T-helper 1 cell treated with Interleukin-12 subunit alpha and Interleukin-12 subunit beta and Interleukin-4 antibody, amounts not matched to agents 30 μg/mL and 1 μg/mL, for 36 hours (primary cell): ENCODE data around the gene VPS26A.

ENCODE experiments used
- H3K27ac Mint-ChIP-seq: one replicate; pipeline ENCODE4 v1.8.0; 2021; ENCODE audit warnings: mild to moderate bottlenecking, mixed read lengths
- H3K27me3 Mint-ChIP-seq: one replicate; pipeline ENCODE4 v1.8.0; 2021; ENCODE audit warnings: low read depth, mixed read lengths
- H3K36me3 Mint-ChIP-seq: one replicate; pipeline ENCODE4 v1.8.0; 2021; ENCODE audit warnings: low read depth, mixed read lengths
- H3K4me1 Mint-ChIP-seq: one replicate; pipeline ENCODE4 v1.8.0; 2021; ENCODE audit warnings: low read depth, mixed read lengths
- H3K4me3 Mint-ChIP-seq: one replicate; pipeline ENCODE4 v1.8.0; 2021; ENCODE audit warnings: mild to moderate bottlenecking, moderate library complexity, mixed read lengths
- H3K9me3 Mint-ChIP-seq: one replicate; pipeline ENCODE4 v1.8.0; 2021; ENCODE audit warnings: mixed read lengths

VPS26A gene

DNA sequence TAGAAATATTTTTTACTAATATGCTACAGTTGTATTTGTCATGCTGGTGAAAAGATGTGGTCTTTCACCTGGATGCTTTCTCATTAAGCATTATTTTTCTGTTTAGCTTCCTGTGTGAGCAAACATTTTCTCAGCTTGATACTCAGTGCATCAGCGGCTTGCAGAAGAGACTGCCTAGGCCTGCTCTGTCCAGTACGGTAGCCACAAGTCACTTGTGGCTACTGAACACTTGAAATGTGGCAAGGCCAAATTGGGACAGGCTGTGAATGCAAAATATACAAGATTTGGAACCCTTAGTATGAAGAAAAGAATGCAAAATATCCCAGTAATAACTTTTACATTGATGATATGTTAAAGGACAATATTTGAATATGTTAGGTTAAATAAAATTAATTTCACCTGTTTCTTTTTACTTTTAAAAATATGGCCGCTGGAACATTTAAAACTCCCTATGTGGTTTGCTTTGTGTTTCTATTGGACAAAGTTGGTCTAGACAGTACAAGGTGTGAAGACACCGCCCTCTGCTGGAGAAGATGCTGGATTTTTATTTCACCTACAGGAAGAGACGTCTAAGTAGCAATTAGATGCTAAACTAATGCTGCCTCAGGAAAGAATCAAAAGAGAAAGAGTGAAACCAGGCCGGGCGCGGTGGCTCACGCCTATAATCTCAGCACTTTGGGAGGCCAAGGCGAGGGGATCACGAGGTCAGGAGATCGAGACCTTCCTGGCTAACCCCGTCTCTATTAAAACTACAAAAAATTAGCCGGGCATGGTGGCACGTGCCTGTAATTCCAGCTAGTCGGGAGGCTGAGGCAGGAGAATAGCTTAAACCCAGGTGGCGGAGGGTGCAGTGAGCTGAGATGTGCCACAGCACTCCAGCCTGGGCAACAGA is 30.8 kb upstream of the VPS26A start:
- H3K9me3 Mint-ChIP-seq = no peaks in the 10 kb centered on the region
- peaks cover 31% of the 10 kb centered on the region for H3K36me3 Mint-ChIP-seq
- H3K27me3 Mint-ChIP-seq = no peaks in the 10 kb centered on the region
- peak overlapping the region; percentile 11 for H3K4me3 Mint-ChIP-seq
- peaks cover 40% of the 10 kb centered on the region for H3K4me1 Mint-ChIP-seq
- peak overlapping the region; percentile 69 for H3K27ac Mint-ChIP-seq

DNA sequence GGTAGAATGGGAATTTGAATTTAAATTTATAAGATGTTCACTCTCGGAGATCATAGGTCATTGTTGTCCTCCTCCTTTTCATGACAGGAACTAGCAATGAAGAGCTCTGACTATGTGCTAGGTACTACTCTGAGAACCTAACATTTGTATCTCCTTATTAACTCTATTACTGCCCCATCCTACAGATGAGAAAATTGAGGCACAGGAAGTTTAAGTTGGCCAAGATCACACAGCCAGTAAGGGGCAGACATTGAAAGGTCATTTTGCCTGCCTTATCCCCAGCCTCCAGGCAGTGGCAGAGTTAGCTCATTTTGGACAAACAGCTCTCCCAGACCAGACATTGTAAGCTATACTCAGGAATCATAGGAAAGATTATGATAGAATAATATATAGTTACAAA is 30.0 kb upstream of the VPS26A start:
- Mint-ChIP-seq H3K27ac (no peak overlapping the region), H3K9me3 (no peaks in the 10 kb centered on the region), H3K4me1 (peaks cover 38% of the 10 kb centered on the region), H3K4me3 (no peak overlapping the region), H3K27me3 (no peaks in the 10 kb centered on the region), H3K36me3 (peaks cover 30% of the 10 kb centered on the region)

DNA sequence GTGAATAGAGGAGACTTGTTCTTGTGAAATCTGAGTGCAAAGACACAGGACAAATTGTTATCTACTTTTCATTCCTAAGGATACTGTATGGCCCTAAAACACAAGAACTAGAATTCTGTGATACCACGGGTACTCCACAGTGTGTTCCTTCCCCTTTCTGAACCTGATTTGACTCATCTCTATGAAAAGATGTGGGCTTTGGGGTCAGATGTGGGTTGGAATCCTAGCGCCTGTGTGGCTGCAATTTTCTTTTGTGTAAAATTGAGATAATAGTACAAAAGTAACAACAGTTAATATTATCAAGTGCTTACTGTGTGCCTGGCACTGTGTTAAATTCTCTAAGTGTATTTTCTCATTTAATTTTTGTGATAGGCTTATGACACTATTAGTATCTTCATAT is 27.9 kb upstream of the VPS26A start:
- H3K4me1 Mint-ChIP-seq = peaks cover 25% of the 10 kb centered on the region
- H3K27me3 Mint-ChIP-seq = no peaks in the 10 kb centered on the region
- no peaks in the 10 kb centered on the region for H3K9me3 Mint-ChIP-seq
- H3K36me3 Mint-ChIP-seq = peaks cover 31% of the 10 kb centered on the region
- H3K27ac Mint-ChIP-seq = no peak overlapping the region
- no peak overlapping the region for H3K4me3 Mint-ChIP-seq

DNA sequence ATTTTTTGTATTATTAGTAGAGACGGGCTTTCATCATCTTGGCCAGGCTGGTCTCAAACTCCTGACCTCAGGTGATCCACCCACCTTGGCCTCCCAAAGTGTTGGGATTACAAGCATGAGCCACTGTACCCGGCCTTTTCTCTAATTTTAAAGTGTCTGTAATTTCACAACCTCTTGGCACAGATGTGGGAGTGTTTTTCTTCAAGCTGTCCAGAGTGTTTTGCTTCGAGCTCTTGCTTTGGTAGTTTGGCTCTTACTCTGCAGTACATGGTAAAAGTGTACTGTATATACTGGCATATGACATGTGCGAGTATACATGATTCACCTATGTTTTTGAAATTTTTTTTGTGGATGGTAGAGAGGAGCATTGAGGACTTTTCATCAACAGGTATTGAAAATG is 26.2 kb upstream of the VPS26A start:
- no peak overlapping the region for H3K27ac Mint-ChIP-seq
- no peaks in the 10 kb centered on the region for H3K27me3 Mint-ChIP-seq
- no peak overlapping the region for H3K4me3 Mint-ChIP-seq
- H3K36me3 Mint-ChIP-seq = peaks cover 37% of the 10 kb centered on the region
- no peaks in the 10 kb centered on the region for H3K9me3 Mint-ChIP-seq
- H3K4me1 Mint-ChIP-seq = peaks cover 33% of the 10 kb centered on the region

DNA sequence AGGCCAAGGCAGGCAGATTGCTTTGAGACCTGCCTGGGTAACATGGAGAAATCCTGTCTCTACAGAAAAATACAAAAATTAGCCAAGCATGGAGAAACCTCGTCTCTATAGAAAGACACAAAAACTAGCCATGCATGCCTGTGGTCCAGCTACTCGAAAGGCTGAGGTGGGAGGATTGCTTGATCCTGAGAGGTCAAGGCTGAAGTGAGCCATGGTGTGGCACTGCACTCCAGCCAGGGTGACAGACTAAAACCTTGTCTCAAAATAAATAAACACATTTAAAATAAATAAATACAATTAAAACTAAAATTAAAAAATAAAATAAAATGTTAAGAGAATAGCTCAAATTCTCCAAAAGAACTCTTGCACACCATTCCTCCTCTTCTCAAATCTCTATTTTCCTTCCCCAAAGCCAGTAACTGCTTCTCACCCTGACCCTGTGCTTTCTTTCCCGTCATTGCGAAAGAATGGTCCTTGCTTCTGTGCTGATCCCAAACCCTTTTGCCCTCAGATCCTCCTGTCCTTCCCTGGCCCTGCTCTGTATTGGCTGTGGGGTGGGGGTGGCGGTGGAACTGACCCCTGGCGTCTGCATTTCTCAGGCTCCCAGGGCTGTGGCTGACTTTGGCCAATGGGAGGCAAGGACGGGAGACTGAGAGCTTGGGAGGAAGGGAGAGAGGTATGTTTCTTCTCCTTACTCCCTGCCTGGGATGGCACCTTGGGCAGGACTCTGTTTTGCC is 23.7 kb upstream of the VPS26A start:
- H3K4me3 Mint-ChIP-seq = no peak overlapping the region
- peaks cover 46% of the 10 kb centered on the region for H3K36me3 Mint-ChIP-seq
- no peaks in the 10 kb centered on the region for H3K27me3 Mint-ChIP-seq
- no peaks in the 10 kb centered on the region for H3K9me3 Mint-ChIP-seq
- H3K27ac Mint-ChIP-seq = no peak overlapping the region
- peaks cover 26% of the 10 kb centered on the region for H3K4me1 Mint-ChIP-seq

DNA sequence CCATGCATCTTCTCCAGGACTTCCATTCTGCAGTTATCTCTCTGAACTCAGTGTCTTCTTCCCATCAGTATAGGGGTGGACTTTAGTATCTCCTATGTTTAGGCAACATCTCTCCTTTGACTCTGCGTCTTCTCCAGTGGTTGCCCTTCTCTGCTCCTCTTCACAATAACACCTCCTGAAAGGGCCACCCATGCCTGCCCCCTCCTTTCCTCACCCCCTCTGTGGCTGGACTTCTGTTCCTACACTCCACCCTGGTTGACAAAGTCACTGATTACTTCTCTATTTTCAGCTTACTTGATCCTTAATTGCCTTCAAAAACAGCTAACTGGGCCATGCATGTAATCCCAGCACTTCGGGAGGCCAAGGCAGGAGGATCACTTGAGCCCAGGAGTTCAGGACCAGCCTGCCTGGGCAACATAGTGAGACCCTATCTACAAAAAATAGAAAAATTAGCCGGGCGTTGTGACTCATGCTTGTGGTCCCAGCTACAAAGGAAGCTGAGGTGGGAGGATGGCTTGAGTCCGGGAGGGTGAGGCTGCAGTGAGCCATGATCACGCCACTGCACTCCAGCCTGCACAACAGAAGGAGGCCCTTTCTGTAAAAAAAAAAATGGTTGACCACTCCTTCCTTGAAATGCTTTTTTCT is 22.4 kb upstream of the VPS26A start:
- H3K27me3 Mint-ChIP-seq = no peaks in the 10 kb centered on the region
- H3K4me3 Mint-ChIP-seq = peak overlapping the region; percentile 12
- peak overlapping the region; percentile 60 for H3K27ac Mint-ChIP-seq

DNA sequence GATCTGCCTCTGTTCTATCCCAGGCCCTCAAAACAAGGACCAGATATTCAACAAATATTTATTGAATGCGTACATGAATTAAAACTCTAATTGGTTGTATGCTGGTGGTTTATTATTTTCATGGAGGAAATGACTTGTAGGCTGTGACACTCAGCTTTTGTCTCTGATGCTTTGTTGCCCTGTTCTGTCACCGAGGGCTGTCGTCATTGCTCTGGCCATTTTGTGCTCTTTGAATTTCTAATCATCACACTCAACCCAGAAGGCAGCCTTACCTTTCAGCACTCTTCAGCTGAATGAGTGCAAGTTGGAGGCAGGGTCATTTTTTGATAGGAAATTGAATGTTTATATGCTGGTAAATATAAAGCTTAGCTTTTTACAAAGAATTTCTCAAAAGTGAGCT is 21.5 kb upstream of the VPS26A start:
- H3K36me3 Mint-ChIP-seq = peaks cover 48% of the 10 kb centered on the region
- H3K27me3 Mint-ChIP-seq = no peaks in the 10 kb centered on the region
- peaks cover 25% of the 10 kb centered on the region for H3K4me1 Mint-ChIP-seq
- peak overlapping the region; percentile 59 for H3K27ac Mint-ChIP-seq
- no peaks in the 10 kb centered on the region for H3K9me3 Mint-ChIP-seq
- no peak overlapping the region for H3K4me3 Mint-ChIP-seq

More for the DNA sequence above, 22.4 kb upstream of the VPS26A start:
- H3K4me1 Mint-ChIP-seq = peaks cover 25% of the 10 kb centered on the region
- no peaks in the 10 kb centered on the region for H3K9me3 Mint-ChIP-seq
- H3K36me3 Mint-ChIP-seq = peaks cover 48% of the 10 kb centered on the region

DNA sequence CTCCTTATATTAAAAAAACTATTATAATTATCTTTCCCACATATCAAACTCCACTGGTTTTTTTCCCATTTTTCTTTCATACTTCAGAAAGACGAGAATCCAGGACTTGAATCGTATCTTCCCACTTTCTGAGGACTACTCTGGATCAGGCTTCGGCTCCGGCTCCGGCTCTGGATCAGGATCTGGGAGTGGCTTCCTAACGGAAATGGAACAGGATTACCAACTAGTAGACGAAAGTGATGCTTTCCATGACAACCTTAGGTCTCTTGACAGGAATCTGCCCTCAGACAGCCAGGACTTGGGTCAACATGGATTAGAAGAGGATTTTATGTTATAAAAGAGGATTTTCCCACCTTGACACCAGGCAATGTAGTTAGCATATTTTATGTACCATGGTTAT is 20.2 kb upstream of the VPS26A start:
- Mint-ChIP-seq H3K4me1 (peaks cover 22% of the 10 kb centered on the region), H3K27me3 (no peaks in the 10 kb centered on the region), H3K4me3 (no peak overlapping the region), H3K27ac (no peak overlapping the region), H3K9me3 (no peaks in the 10 kb centered on the region), H3K36me3 (peaks cover 42% of the 10 kb centered on the region)

DNA sequence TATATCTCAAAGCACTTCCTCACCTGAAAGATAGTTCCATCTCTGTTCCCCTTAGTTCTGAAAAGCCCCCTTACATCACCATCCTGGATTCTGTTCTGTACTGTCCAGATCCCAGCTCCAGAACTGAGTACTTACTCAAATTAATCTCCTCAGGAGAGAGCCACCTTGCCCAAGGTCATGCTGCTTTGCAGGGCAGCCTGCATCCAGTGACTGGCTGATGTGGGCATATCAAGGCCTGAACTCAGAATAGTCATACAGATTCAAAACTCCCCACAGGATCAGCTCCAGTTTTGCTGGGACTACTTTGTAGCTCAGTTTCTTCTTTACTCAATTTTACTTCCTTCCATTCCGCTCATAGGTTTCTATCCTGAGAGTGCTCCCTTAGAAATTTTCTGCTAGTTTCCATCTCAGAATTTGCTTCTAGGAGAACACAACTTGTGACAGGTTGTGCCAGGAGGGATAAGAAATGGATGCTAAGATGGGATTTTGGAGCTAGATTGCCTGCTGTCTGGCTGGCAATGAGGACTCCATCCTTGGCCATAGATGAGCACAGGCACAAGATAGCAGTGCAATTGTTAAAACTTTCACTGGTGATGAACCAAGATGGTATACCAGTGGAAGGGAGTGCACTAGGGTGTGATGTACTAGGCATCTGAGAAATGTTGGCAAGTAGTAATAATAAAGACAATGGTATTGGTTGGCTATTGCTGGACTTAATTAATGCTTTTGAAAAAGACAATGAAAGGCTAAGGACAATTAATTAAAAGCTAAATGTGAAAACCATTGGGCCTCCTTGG is 18.8 kb upstream of the VPS26A start:
- H3K36me3 Mint-ChIP-seq = peaks cover 37% of the 10 kb centered on the region
- H3K27ac Mint-ChIP-seq = no peak overlapping the region
- no peaks in the 10 kb centered on the region for H3K27me3 Mint-ChIP-seq
- no peak overlapping the region for H3K4me3 Mint-ChIP-seq
- no peaks in the 10 kb centered on the region for H3K9me3 Mint-ChIP-seq
- H3K4me1 Mint-ChIP-seq = peaks cover 22% of the 10 kb centered on the region

DNA sequence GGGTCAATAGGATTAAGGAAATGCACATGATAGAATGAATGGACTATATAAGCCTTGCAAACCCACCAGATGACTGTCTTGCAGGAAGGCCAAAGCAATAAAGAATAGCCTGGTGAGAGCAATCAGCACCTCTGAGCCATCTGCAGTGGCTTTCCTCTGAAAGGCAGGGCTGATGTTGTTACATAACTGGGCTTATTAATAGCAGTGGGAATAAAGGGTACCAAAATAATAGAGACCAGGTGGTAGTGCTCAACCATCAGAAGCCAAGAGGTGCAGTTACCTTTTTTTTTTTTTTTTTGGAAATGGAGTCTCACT is 16.8 kb upstream of the VPS26A start:
- no peak overlapping the region for H3K4me3 Mint-ChIP-seq
- no peak overlapping the region for H3K27ac Mint-ChIP-seq
- H3K36me3 Mint-ChIP-seq = peaks cover 22% of the 10 kb centered on the region
- no peaks in the 10 kb centered on the region for H3K9me3 Mint-ChIP-seq
- H3K4me1 Mint-ChIP-seq = peaks cover 8% of the 10 kb centered on the region
- H3K27me3 Mint-ChIP-seq = peaks cover 4% of the 10 kb centered on the region

DNA sequence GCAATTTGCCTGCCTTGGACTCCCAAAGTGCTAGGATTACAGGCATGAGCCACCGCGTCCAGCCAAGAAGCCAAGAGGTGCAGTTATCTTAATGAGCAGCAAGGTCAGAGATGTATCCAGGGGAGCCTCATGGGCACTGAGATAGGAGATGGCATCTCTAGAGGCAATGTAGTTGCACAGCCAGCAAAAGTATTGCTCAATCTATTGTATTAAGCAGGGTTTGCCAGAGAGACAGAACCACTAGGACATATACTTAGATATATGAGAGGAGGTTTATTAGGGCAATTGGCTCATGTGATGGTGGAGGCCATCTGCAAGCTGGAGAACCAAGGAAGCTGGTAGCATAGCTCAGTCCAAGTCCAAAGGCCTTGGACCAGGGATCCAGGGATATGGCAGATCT is 16.3 kb upstream of the VPS26A start:
- no peak overlapping the region for H3K27ac Mint-ChIP-seq
- H3K9me3 Mint-ChIP-seq = no peaks in the 10 kb centered on the region
- H3K36me3 Mint-ChIP-seq = peaks cover 18% of the 10 kb centered on the region
- no peak overlapping the region for H3K4me3 Mint-ChIP-seq
- peaks cover 2% of the 10 kb centered on the region for H3K4me1 Mint-ChIP-seq
- peaks cover 4% of the 10 kb centered on the region for H3K27me3 Mint-ChIP-seq

DNA sequence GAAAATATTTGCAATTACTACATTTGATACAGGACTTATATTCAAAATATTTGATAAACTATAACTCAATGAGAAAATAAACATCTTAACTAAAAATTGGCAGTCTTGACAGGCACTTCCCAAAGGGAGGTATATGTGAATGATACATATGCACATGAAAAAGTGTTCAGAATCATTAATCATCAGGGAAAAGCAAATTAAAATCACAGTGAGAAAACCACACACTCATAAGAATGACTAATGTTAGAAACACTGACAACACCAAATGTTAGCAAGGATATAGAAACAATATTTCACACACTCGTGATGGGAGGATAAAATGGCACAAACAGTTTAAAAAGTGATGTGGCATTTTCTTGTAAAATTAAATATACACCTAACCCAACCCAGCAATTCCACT is 4.1 kb upstream of the VPS26A start:
- H3K27ac Mint-ChIP-seq = no peak overlapping the region
- peaks cover 10% of the 10 kb centered on the region for H3K27me3 Mint-ChIP-seq
- H3K4me3 Mint-ChIP-seq = no peak overlapping the region
- no peaks in the 10 kb centered on the region for H3K9me3 Mint-ChIP-seq
- H3K36me3 Mint-ChIP-seq = peaks cover 3% of the 10 kb centered on the region
- peaks cover 8% of the 10 kb centered on the region for H3K4me1 Mint-ChIP-seq

DNA sequence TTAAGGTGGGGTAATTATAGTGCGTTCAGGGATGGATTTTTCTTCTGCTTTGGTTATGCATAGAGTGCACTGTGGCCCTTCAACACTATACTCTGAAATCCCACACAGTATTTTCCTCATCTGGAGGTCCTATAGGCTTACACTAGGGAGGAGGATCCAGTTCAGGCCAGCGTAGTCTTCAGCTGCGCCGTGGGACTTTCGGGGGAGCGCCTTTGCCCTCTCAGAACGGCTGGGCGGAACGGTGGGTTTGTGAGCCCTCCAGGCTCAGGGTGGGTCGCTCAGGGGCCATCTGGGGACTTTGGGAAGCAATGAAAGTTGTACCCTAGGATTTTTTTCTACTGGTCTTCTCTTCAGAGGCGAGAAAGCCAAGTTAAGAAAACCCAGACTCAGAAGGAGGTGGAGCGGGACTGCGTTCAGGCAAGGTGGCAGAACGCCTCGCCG is 652 bp upstream of the VPS26A start:
- H3K36me3 Mint-ChIP-seq = peaks cover 4% of the 10 kb centered on the region
- H3K27ac Mint-ChIP-seq = peak overlapping the region; percentile 90
- H3K4me1 Mint-ChIP-seq = peaks cover 17% of the 10 kb centered on the region
- H3K27me3 Mint-ChIP-seq = peaks cover 5% of the 10 kb centered on the region
- peak overlapping the region; percentile 85 for H3K4me3 Mint-ChIP-seq
- H3K9me3 Mint-ChIP-seq = no peaks in the 10 kb centered on the region

DNA sequence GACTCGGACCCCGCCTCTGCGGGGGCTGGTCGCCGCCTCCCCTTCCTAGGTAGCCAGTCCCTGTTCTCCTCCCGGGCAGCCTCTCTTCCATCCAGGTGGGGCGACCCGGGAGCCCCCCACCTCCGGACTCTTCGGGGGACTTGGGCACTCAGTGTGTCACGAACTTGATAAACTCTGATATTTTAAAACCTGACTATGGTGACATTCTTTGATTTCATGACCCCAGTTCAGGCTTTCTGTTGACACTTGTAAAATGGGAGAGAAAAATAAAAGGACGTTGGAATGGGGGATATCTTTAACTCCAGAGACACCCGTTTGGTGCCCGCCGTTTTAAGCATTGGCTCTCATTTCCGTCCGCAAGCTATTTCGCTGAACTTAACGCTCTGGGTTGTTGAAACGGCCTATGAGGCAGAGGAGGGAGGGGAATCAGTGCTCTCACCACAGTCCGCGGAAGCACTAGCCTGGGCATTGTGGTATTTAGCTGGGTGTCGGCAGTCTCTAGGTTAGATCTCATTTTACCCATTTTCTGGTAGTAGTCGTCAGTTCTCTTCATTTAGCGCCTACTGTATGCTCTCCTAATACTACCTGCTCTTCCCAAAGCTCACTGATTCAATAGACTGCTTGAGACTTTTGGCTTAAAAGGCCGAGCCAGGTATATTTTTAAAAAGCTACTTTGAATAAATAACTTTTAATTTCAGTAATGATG is 738 bp downstream of the VPS26A start:
- peak overlapping the region; percentile 94 for H3K27ac Mint-ChIP-seq
- H3K4me3 Mint-ChIP-seq = peak overlapping the region; percentile 97
- H3K9me3 Mint-ChIP-seq = no peaks in the 10 kb centered on the region
- peaks cover 20% of the 10 kb centered on the region for H3K4me1 Mint-ChIP-seq
- peaks cover under 1% of the 10 kb centered on the region for H3K27me3 Mint-ChIP-seq
- peaks cover 4% of the 10 kb centered on the region for H3K36me3 Mint-ChIP-seq
